GM15510 (cell line): Measurements from ENCODE around the gene GSK3A.

Experiments
- POLR2A ChIP-seq: IDR thresholded peaks from 3 replicates; pipeline ENCODE4 v1.6.1; 2011; ENCODE audit warnings: borderline replicate concordance; ENCODE audit not compliant: insufficient read length; ENCODE audit errors: extremely low read depth

The GSK3A gene

GRCh38 chr19:42233106-42233505 is 9.3 kb downstream of the GSK3A start:
- no peak for TF ChIP-seq POLR2A

GRCh38 chr19:42232435-42232834 is 10.0 kb downstream of the GSK3A start:
- no peak for TF ChIP-seq POLR2A

- no peak for TF ChIP-seq POLR2A
Observed at GRCh38 chr19:42230571-42230970, 11.8 kb downstream of the GSK3A start.

GRCh38 chr19:42229855-42230351 is 12.5 kb downstream of the GSK3A start:
- TF ChIP-seq POLR2A: no peak

GRCh38 chr19:42229301-42229854 is 13.0 kb downstream of the GSK3A start:
- TF ChIP-seq POLR2A: no peak

GRCh38 chr19:42228641-42229040 is 13.8 kb downstream of the GSK3A start:
- TF ChIP-seq POLR2A: no peak

GRCh38 chr19:42226886-42227285 is 15.5 kb downstream of the GSK3A start:
- TF ChIP-seq POLR2A: no peak

- TF ChIP-seq POLR2A: no peak
Observed at GRCh38 chr19:42225718-42226292, 16.6 kb downstream of the GSK3A start.

GRCh38 chr19:42224940-42225717 is 17.3 kb downstream of the GSK3A start:
- TF ChIP-seq POLR2A: no peak

GRCh38 chr19:42220751-42221097 is 21.7 kb downstream of the GSK3A start:
- TF ChIP-seq POLR2A: no peak

GRCh38 chr19:42219812-42220750 is 22.3 kb downstream of the GSK3A start, which contains the start of gene ZNF526:
TSS of gene ZNF526 (plus strand) at chr19:42220312. CDS start at chr19:42224404, 4,092 bp downstream.
- peak; percentile 87 for TF ChIP-seq POLR2A

- TF ChIP-seq POLR2A: peak; percentile 75
Observed at GRCh38 chr19:42217520-42218437, 24.6 kb downstream of the GSK3A start, which contains the start of gene DEDD2. TSS of gene DEDD2 (minus strand) at chr19:42217677. CDS start at chr19:42217007, 670 bp downstream.
